Parathyroid adenoma (tissue), 2 donors: Measurements from ENCODE around the gene ZNF133.
"Not testable (repeated sequence)": the region's sequence is repeated elsewhere in the genome, so short reads cannot be mapped to it uniquely, and the experiment has no call there.

Experiments
- H2AFZ ChIP-seq: fragments of 300-600 bp; sonication (generic); one replicate; pipeline ENCODE4 v1.7.0; 2017; ENCODE audit warnings: antibody characterized with exemption, mild to moderate bottlenecking
- H3K27ac ChIP-seq: fragments of 300-600 bp; sonication (generic); one replicate; pipeline ENCODE4 v1.7.0; 2017
- H3K27me3 ChIP-seq: fragments of 300-600 bp; sonication (generic); one replicate; pipeline ENCODE4 v1.7.0; 2017; ENCODE audit warnings: low read length; ENCODE audit not compliant: control insufficient read depth, insufficient read depth
- H3K36me3 ChIP-seq: fragments of 300-600 bp; sonication (generic); one replicate; pipeline ENCODE4 v1.7.0; 2017; ENCODE audit warnings: low read length; ENCODE audit not compliant: control insufficient read depth, insufficient read depth
- H3K4me1 ChIP-seq: fragments of 300-600 bp; sonication (generic); one replicate; pipeline ENCODE4 v1.7.0; 2017; ENCODE audit warnings: control low read depth
- H3K4me2 ChIP-seq: fragments of 300-600 bp; sonication (generic); one replicate; pipeline ENCODE4 v1.7.0; 2017; ENCODE audit warnings: low read length
- H3K4me3 ChIP-seq: fragments of 300-600 bp; sonication (generic); one replicate; pipeline ENCODE4 v1.7.0; 2017; ENCODE audit warnings: low read depth, low read length
- H3K79me2 ChIP-seq: fragments of 300-600 bp; sonication (generic); one replicate; pipeline ENCODE4 v1.7.0; 2017; ENCODE audit warnings: control low read depth
- H3K9ac ChIP-seq: fragments of 300-600 bp; sonication (generic); one replicate; pipeline ENCODE4 v1.7.0; 2017; ENCODE audit warnings: mild to moderate bottlenecking
- H3K9me3 ChIP-seq: fragments of 300-600 bp; sonication (generic); one replicate; pipeline ENCODE4 v1.7.0; 2017; ENCODE audit warnings: low read length; ENCODE audit not compliant: control insufficient read depth
- CTCF ChIP-seq: fragments of 300-600 bp; sonication (generic); IDR thresholded peaks from one replicate; pipeline ENCODE4 v1.7.0; 2017; ENCODE audit warnings: antibody characterized with exemption, mild to moderate bottlenecking
- donor health status: primary hyperparathyroidism.

The ZNF133 gene

DNA sequence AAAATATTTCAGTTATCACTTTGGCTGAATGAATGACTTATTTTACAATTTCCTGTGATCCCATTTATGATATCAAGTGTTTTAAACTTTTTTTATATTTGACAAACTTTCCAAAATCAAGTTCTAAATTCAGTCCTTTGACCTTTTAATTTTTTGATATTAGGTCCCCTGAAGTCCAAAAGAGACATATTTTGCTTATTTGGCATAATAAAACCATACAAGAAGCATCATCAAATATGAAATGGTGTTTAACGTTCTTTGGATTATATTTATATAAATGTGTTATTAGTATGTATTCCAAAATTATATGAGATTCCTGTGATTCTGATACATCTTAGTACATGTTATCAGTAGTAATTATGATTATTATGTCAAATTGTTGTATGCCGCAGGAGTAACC lies 38.7 kb downstream of the ZNF133 start:
- Histone ChIP-seq H3K9ac (no peak overlapping the region), H3K4me2 (no peak overlapping the region), H3K79me2 (no peaks in the 10 kb centered on the region), H3K27ac (no peak overlapping the region), H3K4me1 (no peaks in the 10 kb centered on the region), H3K27me3 (no peaks in the 10 kb centered on the region), H3K9me3 (no peaks in the 10 kb centered on the region), H3K4me3 (no peak overlapping the region), H2AFZ (no peak overlapping the region), H3K36me3 (no peaks in the 10 kb centered on the region)
- no peak for TF ChIP-seq CTCF

DNA sequence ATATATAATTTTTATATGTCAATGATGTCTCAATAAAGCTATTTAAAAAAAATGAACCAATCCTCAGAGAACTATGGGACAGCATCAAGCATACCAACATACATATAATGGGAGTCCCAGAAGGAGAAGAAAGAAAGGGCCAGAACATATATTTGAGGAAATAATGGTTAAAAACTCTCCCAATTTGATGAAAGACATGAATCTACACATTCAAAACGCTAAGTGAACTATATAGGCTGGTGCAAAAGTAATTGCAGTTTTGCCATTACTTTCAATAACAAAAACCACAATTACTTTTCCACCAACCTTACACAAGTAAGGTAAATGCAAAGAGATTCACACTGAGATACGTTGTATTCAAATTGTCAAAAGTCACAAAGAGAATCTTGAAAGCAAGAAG lies 43.4 kb downstream of the ZNF133 start:
- no peaks in the 10 kb centered on the region for H3K79me2 ChIP-seq
- no peaks in the 10 kb centered on the region for H3K9me3 ChIP-seq
- no peak overlapping the region for H3K4me3 ChIP-seq
- no peak overlapping the region for H3K27ac ChIP-seq
- no peak for TF ChIP-seq CTCF
- H3K9ac ChIP-seq, result no peak overlapping the region
- H3K36me3 ChIP-seq, result no peaks in the 10 kb centered on the region
- no peak overlapping the region for H2AFZ ChIP-seq
- H3K4me1 ChIP-seq, result no peaks in the 10 kb centered on the region
- no peak overlapping the region for H3K4me2 ChIP-seq
- no peaks in the 10 kb centered on the region for H3K27me3 ChIP-seq

DNA sequence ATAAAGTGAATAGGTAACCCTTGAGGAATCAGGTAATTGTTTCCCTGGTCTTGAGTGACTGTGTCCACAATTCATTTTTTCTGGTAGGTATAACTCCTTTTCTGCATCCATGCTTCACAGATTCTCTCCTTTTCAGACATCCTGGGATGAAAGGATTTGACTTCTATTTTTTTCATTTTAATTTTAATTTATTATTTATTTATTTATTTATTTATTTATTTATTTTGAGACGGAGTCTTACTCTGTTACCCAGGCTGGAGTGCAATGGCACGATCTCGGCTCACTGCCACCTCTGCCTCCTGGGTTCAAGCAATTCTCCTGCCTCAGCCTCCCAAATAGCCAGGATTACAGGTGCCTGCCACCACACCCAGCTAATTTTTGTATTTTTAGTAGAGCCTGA lies 61.4 kb downstream of the ZNF133 start:
- H3K4me2 ChIP-seq, H3K4me3 ChIP-seq, H3K79me2 ChIP-seq, H3K4me1 ChIP-seq, H3K36me3 ChIP-seq, H2AFZ ChIP-seq, H3K9ac ChIP-seq, H3K9me3 ChIP-seq, H3K27me3 ChIP-seq, H3K27ac ChIP-seq: not testable (repeated sequence)

DNA sequence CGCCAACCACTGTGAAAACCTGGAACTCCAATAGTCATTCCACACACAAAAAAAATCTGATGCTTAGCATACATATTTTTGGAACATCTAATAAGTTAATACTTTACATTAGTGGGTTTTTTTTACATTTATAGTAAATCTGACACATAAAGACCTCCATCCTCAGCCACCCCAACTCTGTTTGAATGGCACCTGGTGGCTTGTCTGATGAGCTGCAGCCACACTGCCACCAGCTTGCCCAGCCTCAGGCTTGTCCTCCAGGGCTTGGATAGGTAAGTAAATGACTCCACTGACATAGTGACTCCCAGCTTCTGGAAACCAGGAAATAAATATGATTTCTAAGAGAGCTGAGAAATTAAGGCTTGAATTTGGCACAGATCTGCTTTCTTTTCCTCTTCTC lies 71.5 kb downstream of the ZNF133 start:
- Histone ChIP-seq H3K4me3 (no peak overlapping the region), H3K9ac (no peak overlapping the region), H3K4me1 (no peaks in the 10 kb centered on the region), H3K27ac (no peak overlapping the region), H2AFZ (no peak overlapping the region), H3K27me3 (no peaks in the 10 kb centered on the region), H3K4me2 (no peak overlapping the region), H3K79me2 (no peaks in the 10 kb centered on the region), H3K36me3 (no peaks in the 10 kb centered on the region), H3K9me3 (no peaks in the 10 kb centered on the region)
- no peak for TF ChIP-seq CTCF

GRCh38 chr20:18360635-18361034 lies 72.3 kb downstream of the ZNF133 start:
- Histone ChIP-seq H3K4me2 (no peak overlapping the region), H3K4me1 (no peaks in the 10 kb centered on the region), H3K36me3 (no peaks in the 10 kb centered on the region), H3K27me3 (no peaks in the 10 kb centered on the region), H3K79me2 (no peaks in the 10 kb centered on the region), H3K4me3 (no peak overlapping the region), H3K9me3 (no peaks in the 10 kb centered on the region), H3K27ac (no peak overlapping the region), H2AFZ (peak overlapping the region; percentile 6), H3K9ac (no peak overlapping the region)
- TF ChIP-seq CTCF, result no peak
